Coronary artery (tissue), 2 donors: ENCODE measurements around the gene ANKRD40.
A peak's percentile ranks its signal among the peaks of the same experiment; 100 is the strongest.

Experiments used
- DNase-seq: peaks from one replicate; pipeline ENCODE4 v3.0.0-alpha.2; 2017; ENCODE audit warnings: low spot score
- H3K27ac ChIP-seq, 2 donors: fragments of 200-600 bp; sonication (generic); one replicate each; pipeline ENCODE4 v1.5.1; 2016 to 2019
- H3K4me3 ChIP-seq: fragments of 200-600 bp; sonication (generic); 2 replicates; pipeline ENCODE4 v1.5.1; 2016; ENCODE audit warnings: mild to moderate bottlenecking, moderate library complexity
- TF ChIP-seq, protein P1 (sequence below): fragments of 200-600 bp; sonication (generic); IDR thresholded peaks from one replicate; pipeline ENCODE4 v1.5.1; 2019; ENCODE audit warnings: antibody characterized with exemption

The ANKRD40 gene

DNA sequence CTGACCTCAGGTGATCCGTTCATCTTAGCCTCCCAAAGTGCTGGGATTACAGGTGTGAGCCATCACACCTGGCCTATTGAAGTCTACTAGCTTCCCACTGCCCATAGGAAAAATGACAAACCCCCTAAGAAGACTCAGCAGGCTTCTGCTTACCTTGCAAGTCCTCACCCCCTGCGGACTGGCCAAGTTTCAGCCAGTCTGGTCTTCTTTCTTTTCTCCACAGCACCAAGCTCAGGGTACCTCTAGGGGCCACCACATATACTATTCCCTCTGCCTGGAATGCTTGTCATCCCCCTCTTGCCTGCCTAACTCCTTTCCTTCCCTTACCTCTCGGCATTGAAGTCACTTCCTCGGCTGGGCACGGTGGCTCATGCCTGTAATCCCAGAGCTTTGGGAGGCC is 41.9 kb downstream of the ANKRD40 start:
- H3K27ac ChIP-seq: no peak overlapping the region
- TF ChIP-seq, protein P1, sequence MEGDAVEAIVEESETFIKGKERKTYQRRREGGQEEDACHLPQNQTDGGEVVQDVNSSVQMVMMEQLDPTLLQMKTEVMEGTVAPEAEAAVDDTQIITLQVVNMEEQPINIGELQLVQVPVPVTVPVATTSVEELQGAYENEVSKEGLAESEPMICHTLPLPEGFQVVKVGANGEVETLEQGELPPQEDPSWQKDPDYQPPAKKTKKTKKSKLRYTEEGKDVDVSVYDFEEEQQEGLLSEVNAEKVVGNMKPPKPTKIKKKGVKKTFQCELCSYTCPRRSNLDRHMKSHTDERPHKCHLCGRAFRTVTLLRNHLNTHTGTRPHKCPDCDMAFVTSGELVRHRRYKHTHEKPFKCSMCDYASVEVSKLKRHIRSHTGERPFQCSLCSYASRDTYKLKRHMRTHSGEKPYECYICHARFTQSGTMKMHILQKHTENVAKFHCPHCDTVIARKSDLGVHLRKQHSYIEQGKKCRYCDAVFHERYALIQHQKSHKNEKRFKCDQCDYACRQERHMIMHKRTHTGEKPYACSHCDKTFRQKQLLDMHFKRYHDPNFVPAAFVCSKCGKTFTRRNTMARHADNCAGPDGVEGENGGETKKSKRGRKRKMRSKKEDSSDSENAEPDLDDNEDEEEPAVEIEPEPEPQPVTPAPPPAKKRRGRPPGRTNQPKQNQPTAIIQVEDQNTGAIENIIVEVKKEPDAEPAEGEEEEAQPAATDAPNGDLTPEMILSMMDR: no peak

DNA sequence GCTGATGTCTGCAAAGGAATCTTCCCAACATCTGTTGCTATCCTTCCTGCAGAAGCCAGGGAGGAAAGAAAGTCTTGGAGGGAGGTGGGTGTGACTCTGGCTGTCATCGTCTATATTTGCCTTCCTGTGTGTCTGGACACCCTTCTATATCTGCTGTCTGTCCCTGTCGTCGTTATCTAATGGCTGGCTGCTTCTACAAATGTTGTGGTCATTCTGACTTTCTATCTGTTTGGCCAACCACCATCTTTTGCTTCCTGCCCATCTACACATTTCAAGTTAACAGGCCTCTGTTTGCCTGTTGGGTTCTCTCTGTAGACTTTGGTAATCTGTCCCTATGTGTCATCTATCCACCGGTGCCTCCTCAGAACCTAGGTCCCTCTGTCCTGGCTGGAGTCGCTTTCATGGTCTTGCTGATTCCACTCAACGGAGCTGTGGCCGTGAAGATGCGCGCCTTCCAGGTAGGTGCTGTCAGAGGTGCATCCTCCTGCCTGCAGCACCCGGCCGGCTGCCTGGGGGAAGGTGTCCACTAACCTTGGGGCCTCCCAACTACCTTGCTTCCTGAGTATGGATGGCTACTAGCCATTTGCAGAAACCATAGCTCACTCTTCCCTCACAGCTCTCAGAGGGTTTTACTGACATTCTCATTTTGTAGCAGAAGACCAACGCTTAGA is 42.8 kb downstream of the ANKRD40 start:
- Histone ChIP-seq H3K4me3 (no peak overlapping the region), H3K27ac (no peak overlapping the region)
- DNase-seq: no peak
- TF ChIP-seq, protein P1: no peak

More for the DNA sequence above, 41.9 kb downstream of the ANKRD40 start:
- DNase-seq: no peak
- no peak overlapping the region for H3K4me3 ChIP-seq

DNA sequence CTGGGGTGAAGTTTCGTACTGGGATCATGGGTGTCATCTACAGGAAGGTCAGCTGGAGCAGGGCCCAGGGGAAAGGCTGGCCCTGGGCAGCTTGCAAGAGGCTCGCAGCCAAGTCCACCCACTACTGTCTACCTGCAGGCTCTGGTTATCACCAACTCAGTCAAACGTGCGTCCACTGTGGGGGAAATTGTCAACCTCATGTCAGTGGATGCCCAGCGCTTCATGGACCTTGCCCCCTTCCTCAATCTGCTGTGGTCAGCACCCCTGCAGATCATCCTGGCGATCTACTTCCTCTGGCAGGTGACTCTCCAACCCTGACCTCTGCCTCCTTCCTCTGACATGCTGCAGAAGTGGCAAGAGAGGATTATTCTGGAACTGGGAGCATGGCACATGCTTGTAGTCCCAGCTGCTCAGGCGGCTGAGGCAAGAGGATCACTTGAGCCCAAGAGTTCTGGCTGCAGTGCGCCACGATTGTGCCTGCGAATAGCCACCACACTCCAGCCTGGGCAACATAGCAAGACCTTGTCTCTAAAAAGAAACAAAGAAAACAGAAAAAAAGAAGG is 43.8 kb downstream of the ANKRD40 start:
- no peak for DNase-seq
- no peak overlapping the region for H3K4me3 ChIP-seq
- TF ChIP-seq, protein P1: no peak
- no peak overlapping the region for H3K27ac ChIP-seq

DNA sequence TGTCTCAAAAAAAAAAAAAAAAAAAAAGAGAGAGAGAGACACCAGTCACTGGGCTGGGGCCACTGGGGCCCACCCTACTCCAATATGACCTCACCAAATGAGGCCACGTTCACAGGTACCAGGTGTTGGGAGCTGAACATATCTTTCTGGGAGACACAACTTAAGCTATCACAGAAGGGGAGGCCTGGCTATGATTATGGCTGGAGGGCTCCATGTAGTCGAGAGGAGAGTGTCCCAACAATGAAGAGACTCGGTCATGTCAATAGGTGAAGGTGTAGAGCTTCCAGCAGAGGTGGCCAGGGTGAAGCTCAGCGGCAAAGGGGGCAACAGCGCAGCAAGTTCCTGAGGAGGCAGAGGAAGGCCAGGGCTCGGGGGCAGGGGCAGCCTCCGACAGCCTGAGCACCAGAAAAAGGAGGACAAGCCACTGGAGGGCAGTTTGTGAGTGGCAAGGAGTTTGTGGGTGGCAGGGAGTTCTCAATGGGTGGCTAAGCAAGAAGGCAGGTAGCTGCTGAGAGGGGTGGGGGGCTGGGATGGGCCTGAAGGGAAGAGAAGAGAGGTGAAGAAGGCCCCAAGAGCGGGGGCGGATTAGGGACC is 45.0 kb downstream of the ANKRD40 start:
- TF ChIP-seq, protein P1: no peak
- no peak overlapping the region for H3K27ac ChIP-seq

DNA sequence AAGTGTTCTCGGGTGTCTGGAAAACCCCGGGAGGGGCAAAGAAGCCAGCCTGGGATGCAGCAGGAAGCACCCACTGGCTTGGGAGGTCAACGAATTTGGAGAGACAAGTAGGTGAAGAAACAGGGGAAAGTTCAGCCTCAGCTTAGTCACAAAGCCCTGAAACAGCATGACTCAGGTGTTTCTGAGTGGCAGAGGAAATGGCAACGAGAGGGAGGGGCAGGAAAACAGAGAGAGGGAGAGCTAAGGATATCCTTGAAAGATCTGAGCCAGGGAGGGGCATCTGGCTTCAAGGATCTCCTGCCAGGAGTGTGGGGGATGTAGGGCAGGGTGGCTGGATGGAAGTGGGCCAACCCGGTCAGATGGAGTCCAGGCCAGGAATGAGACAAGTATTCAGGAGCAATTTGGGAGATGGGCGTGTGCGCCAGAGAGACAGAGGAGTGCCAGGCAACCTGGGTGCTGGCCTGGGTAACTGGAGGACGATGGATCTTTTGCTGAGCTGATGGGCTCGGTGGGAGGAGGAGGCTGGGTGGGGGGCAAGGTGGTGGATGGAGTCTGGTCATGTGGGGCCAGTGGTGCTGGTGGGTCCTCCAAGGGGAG is 45.8 kb downstream of the ANKRD40 start:
- no peak for DNase-seq
- TF ChIP-seq, protein P1: no peak
- Histone ChIP-seq H3K27ac (peak overlapping the region; percentile 10 to 75), H3K4me3 (no peak overlapping the region)

More for the DNA sequence above, 45.0 kb downstream of the ANKRD40 start:
- H3K4me3 ChIP-seq: no peak overlapping the region
- no peak for DNase-seq

DNA sequence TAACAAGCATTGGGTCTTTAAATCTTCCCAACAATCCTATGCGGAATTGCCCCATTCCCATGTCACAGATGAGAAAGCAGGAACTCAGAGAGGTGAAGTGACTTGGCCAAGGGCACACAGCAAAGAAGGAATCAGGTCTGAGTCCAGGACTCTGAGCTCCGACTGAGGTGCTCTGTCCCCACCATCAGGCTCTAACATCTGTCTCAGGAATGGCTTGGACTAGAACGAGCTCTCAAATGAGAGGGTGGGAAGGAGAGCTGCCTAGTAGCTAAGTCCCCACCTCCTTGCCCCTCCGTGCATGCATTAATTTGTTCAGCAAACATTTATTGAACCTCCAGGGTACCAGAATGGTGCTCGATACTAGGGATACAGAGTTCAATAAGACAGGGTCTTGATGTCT is 46.4 kb downstream of the ANKRD40 start:
- Histone ChIP-seq H3K27ac (peak overlapping the region; percentile 10 to 75), H3K4me3 (no peak overlapping the region)
- TF ChIP-seq, protein P1: no peak
- no peak for DNase-seq
